DMS 273 (cell line): ENCODE measurements around the gene SULF2.

ENCODE experiments used
- DNase-seq: peaks from one replicate; lab custom pipeline; 2025; ENCODE audit not compliant: unreplicated experiment; lab: John Stamatoyannopoulos, UW

The SULF2 gene

DNA sequence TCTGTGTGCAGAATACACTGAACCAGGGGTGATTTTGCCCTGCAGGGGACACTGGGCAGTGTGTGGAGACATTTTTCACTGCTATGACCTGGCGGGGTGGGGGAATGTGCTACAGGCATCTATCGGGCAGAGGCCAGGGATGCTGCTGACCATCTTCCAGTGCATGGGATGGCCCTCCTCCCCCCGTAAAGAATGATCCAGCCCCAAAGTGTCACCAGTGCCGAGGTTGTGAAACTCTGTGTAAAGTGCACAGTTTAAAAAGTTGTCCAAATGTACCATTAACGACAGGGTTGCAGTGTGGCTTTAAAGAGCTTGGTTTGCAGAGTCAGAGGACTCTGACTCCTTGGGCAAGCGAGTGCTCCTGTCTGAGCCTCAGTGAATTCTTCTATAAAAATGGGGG is 72.1 kb downstream of the SULF2 start:
- DNase-seq = no peak

DNA sequence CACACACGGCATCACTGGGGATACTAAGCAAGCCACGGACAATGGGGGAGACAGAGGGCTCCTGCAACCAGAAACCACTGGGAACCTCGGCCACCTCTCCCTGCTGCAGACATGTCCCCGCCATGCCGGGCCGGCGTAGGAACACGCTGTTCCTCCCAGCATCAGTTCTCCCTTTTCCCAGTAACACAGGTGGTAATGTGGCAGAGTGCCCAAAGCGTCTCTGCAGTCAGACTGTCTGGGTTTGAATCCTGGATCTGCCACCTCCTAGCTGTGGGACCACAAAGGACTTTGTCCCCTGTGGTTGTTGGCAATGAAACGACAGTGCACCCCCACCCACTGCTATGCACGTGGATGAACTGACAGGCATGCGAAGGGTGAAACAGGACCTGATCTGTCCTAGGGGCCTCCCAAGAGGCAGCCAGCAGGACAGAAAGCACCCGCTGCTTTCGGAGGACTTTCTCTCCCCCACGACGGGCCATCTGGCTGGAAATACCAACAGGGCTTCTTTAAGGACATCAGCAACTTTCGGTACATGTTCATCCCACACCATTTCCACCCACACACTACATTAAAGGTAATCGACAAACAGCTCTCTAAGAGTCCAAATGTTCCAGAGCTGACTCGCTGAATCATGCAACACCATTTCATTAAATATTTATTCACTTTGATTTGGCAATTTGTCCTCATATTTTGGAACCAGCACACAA is 74.1 kb downstream of the SULF2 start:
- DNase-seq = peak; percentile 53

GRCh38 chr20:47710665-47711045 is 74.6 kb downstream of the SULF2 start:
- no peak for DNase-seq

DNA sequence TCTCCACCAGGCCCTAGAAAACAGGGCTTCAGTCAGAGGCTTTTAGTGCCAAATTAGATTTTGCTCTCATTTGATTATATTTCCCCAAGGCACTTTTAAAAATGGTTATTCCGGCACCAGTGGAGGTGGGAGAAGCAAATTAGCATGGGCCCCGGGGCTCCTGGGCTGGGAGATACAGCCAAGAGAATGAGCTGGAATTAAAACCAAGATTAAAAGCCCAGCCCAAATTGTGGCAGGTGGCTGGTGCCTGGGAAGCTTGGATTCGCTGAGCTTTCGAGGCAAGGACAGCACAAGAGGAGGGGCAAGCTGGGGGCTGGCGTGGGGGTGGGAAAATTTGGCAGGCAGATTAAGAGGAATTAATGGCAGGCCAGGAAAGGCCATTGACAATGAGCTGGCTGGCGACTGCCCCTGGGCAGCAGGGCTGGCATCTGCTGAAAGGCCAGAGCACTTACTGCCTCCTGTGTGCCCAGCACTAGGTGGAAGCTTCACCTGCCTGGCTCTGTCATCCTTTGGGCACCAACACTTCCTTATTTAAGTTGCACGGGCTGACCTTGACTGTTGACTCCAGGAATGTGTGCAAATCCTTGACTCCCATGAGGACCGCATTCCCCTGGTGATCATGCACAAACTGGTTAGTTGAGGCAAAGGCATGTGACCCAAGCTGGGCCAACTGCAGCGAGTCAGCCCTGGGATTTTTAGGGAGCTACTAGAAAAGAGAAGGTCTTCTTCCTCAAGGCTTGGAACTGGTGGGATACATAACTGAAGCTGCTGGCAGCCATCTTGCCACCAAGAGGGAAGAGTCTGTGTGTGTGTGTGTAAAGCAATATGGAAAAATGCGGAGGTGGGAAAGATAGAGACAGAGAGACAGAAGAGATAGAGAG is 76.1 kb downstream of the SULF2 start:
- no peak for DNase-seq

DNA sequence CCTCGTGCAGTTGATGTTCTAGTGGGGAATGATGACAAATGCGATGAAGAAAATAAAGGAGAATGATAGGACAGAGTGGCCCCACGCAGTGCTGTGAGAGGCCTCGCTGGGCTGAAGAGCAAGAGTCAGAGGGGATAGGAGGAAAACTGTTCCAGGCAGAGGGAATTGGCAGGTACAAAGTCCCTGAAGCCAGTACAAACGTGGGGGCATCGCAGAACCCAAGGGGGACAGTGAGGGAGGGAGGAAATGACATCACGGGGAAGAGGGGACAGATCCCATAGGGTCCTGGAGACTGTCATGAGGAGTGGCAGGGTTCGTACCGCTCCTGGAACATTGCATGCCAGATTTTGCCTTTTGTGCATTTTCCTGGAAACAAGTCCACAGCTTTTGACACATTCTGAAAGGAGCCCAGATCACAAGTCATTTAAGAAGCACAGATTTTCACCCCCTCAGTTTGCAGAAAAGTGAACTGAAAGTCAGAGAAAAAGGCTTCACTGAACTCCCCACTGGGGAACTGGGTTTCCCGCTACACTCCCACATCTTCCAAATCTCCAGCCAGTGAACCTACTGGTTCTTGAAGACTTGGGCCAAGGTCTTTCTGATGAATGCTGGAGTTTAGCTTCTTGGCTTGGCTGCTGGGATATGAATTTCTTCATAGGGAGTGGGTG is 77.0 kb downstream of the SULF2 start:
- DNase-seq = no peak

GRCh38 chr20:47706345-47706744 is 78.9 kb downstream of the SULF2 start:
- DNase-seq = no peak

DNA sequence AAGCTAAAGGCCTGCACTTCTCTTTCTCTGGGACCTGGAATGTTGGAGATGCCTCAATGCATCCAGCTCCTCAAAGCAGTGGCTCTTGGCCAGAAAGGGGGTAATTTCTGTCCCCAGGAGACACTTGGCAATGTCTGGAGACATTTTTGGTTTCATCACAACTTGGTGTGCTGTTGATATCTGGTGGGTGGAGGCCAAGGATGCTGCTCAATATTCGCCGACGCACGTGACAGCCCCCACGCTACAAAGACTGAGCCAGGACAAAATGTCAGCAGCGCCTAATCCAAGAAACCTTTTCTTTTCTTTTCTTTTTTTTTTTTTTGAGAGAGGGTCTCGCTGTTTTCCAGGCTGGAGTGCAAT is 79.8 kb downstream of the SULF2 start:
- no peak for DNase-seq

- no peak for DNase-seq
Observed at GRCh38 chr20:47704746-47705496, 80.4 kb downstream of the SULF2 start.

DNA sequence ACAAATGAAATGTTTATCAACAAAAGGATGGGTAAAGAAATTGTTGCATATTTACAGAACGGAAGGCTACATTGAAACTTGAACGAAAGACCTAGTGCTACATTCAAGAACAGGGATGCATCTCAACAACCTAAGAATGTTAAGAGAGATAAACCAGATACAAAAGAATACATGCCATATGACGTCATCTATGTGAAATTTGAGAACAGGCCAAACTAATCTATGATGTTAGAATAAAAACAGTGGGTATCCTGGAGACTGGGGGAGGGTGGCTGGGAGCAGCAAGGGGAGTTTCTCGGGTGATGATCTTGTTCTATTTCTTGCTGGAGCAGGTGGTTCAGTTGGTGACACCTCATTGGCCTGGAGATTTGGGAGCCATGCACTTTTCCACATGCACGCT is 81.5 kb downstream of the SULF2 start:
- no peak for DNase-seq

GRCh38 chr20:47701612-47702011 is 83.7 kb downstream of the SULF2 start:
- no peak for DNase-seq

- no peak for DNase-seq
Observed at GRCh38 chr20:47700327-47700726, 85.0 kb downstream of the SULF2 start.

DNA sequence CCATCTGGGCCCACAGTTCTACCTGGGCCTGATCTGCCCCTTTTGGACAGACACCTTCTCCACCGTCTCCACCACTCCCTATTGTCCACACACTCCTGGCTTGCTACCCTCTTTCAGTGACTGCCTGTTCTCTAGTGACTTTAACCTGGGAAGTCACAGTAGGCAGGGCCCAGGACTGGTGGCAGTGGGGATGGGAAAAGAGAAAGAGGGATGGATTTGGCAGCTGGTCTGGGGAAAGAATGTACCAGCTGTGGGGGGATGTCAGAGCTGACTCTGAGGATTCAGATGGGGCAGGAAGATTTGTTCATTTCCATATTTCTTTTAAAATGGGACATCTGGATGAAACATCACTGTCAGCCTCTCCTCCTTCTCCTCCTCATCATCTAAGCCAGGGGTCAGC is 85.5 kb downstream of the SULF2 start:
- no peak for DNase-seq

DNA sequence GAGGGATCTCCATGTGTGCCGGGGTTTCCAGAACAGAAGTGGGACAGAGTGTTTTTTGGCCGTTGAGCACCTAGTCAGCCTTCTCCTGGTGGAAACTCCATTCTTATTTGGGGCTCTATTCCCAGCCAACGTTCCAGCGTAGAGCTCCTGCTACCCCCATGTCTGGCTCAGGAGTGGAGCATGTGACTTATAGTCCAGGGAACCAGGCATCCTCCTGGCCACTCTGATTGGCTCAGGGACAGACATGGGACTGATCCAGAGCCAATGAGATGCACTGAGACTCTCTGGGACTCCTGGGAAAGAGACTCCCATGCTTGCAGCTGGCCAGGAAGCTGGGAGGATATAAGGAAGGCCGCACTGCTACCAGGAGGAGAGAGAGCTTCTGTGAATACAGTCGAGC is 87.1 kb downstream of the SULF2 start:
- no peak for DNase-seq

DNA sequence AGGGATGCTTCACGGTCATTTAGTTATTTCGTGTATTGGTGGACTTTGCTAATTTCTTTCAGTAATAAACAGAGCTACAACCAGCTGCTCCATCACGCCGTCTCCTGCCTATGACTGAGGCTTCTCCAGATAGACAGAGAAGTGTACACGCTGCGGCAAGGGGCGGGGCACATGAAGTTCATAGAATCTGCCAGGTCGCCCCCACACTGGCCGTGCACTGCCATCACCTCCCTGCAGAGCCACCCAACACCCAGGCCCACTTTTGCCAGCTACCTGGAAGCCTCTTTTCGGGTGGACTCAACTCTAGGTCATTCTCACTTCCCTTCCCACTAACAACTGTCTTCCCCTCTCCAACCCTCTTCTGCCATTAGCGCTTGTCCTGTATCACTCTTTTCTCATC is 88.4 kb downstream of the SULF2 start:
- DNase-seq = no peak

DNA sequence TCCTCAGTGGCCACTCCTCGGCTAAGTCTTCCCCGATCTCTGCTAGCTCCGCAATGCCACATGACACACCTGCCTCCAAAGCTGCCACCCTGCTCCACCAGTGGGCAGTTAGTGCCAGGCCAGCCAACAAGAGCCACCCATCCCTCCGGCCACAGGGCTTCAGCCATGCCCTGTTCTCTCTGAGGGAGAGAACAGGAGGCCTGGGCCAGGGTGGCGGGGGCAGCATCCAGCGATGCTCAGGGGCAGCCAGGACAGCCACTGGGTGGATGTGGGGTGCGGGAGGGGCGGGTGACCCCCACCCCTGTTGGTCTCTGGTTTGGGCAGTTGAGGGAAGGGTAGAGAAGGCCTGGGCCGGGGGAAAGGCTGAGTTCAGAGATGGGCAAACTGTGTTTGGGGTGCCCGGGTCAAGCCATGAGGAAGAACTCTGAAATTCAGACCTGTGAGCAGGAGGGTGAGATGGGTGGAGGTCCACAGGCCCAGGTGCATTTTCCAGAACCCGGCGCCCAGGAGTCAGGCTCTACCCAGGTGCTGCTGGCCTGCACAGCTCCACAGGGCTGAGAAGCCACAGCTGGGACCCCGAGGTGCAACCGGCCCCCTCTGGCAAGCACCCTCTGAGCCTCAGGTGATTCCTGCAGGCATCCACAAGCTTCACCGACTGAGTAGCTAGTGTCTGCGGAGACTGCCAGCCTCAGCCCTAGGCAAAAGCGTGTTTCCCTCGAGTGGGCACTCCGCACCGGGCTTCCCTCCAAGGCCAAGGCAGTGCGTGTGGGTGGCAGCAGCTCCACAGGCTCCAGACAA is 91.1 kb downstream of the SULF2 start:
- DNase-seq = no peak

DNA sequence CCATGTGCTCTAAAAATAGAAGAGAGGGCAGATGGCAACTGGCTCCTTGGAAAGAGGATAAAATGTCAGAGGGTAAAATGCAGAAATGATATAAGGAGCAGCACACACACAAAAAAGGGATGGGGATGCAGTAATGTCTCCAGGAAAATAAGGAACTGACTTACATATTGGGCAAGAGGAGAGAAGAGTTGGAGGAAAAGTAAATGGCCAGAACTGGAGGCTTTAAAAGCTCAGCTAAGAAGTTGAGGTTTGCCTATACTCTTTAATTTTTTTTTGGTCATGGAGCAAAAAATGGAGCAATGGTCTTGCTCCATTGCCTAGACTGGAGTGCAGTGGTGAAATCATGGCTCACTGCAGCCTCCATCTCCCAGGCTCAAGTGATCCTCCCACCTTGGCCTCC is 93.7 kb downstream of the SULF2 start:
- peak; percentile 68 for DNase-seq

- DNase-seq = no peak
Observed at GRCh38 chr20:47689731-47690130, 95.5 kb downstream of the SULF2 start.

GRCh38 chr20:47688385-47689381 is 96.6 kb downstream of the SULF2 start:
- no peak for DNase-seq
